Kidney (tissue), 14 donors: ENCODE measurements around the gene RASA3. TPM values are rescaled to one million over a fixed set of nuclear protein-coding genes. Genes with fewer than 3 reads are reported as not detected.

Experiments used
- DNase-seq, 5 donors: peaks; one replicate each; pipeline ENCODE4 v3.0.0-alpha.2; 2013 to 2020
- FAIRE-seq: peaks from 2 replicates; lab custom pipeline; 2012; peaks lifted over from hg19 to GRCh38; lab: Jason Lieb, UNC
- H3K27ac ChIP-seq, 2 donors: one replicate each; pipeline ENCODE4 v1.7.0; 2013; ENCODE audit warnings: low read depth in 2 of 2, low read length in 2 of 2, inconsistent platforms in 1 of 2
- H3K27me3 ChIP-seq: one replicate; pipeline ENCODE4 v1.7.1; 2013; ENCODE audit warnings: low read length, inconsistent platforms; ENCODE audit not compliant: control insufficient read depth, insufficient read depth
- H3K36me3 ChIP-seq, 3 donors: one replicate each; pipeline versions ENCODE4 v1.7.0 to v1.7.1; 2013; ENCODE audit warnings: low read length in 3 of 3, control low read depth in 1 of 3, inconsistent platforms in 1 of 3; ENCODE audit not compliant: insufficient read depth in 3 of 3, control insufficient read depth in 2 of 3
- H3K4me1 ChIP-seq, 3 donors: one replicate each; pipeline versions ENCODE4 v1.7.0 to v1.7.1; 2013; ENCODE audit warnings: low read length in 3 of 3, inconsistent platforms in 1 of 3, low read depth in 1 of 3; ENCODE audit not compliant: control insufficient read depth in 2 of 3, insufficient read depth in 2 of 3
- H3K4me3 ChIP-seq, 3 donors: one replicate each; pipeline versions ENCODE4 v1.7.0 to v1.8.1; 2013; ENCODE audit warnings: low read length in 3 of 3, control low read depth in 1 of 3, inconsistent platforms in 1 of 3
- H3K9ac ChIP-seq, 3 donors: one replicate each; pipeline versions ENCODE4 v1.7.0 to v1.7.1; 2013; ENCODE audit warnings: low read length in 3 of 3, control low read depth in 1 of 3, inconsistent platforms in 1 of 3
- H3K9me3 ChIP-seq, 3 donors: one replicate each; pipeline versions ENCODE4 v1.7.0 to v1.7.1; 2013; ENCODE audit warnings: low read length in 3 of 3, control low read depth in 1 of 3, inconsistent platforms in 1 of 3; ENCODE audit not compliant: control insufficient read depth in 2 of 3, insufficient read depth in 1 of 3
- intact Hi-C: fragments of 100-400 bp; cut with DNase I; formaldehyde crosslinking; loops from one replicate; pipeline ENCODE4 v1.11.1; 2022
- polyA plus RNA-seq: library from polyadenylated mRNA; stranded (reverse); fragments of 350-450 nt; fragmentation: Illumina TruSeq; extraction: RNeasy Lipid Tissue Mini Kit (QIAGEN cat#74804); gene quantifications from one replicate; pipeline ENCODE4 v1.2.3, GENCODE V29; 2014; ENCODE audit warnings: low read depth, low replicate concordance; ENCODE audit not compliant: insufficient read depth
- total RNA-seq: library from RNA; stranded (reverse); fragmentation: NEBNext Ultra II Directional; extraction: Animal tissue kit (Norgen Biotek cat#: 25700); gene quantifications from one replicate; pipeline ENCODE4 v1.2.1, GENCODE V29; 2021
- TF ChIP-seq, protein P1 (sequence below): IDR thresholded peaks from 3 replicates; pipeline ENCODE4 v1.5.1; 2012; ENCODE audit warnings: mild to moderate bottlenecking, moderate library complexity, borderline replicate concordance; ENCODE audit not compliant: insufficient read depth; ENCODE audit errors: extremely low read depth
- donor health status: control.
- donor health status: control.
- donor health status: control.
- donor health status: control.
- donor health status: control.
- donor health status: DM: yes; HTN: yes; CAD: no.
- donor health status: Normal renal cell carcinoma (clear cell type).

RASA3 gene
- total and polyA plus RNA-seq, 2 donors from 2014 or later, result 4.2 to 28.8 TPM

GRCh38 chr13:114130837-114131582 is 1.4 kb downstream of the RASA3 start:
- H3K36me3 ChIP-seq, result no peaks in the 10 kb centered on the region
- H3K27me3 ChIP-seq, result no peaks in the 10 kb centered on the region
- intact Hi-C loops, result no loop called here
- peak overlapping the region; percentile 64 to 76 (median 71) for H3K4me3 ChIP-seq
- DNase-seq, result peak; percentile 73 to 89 (median 84)
- peak overlapping the region; percentile 77 to 83 for H3K27ac ChIP-seq
- H3K9me3 ChIP-seq, result no peaks in the 10 kb centered on the region
- TF ChIP-seq, protein P1, sequence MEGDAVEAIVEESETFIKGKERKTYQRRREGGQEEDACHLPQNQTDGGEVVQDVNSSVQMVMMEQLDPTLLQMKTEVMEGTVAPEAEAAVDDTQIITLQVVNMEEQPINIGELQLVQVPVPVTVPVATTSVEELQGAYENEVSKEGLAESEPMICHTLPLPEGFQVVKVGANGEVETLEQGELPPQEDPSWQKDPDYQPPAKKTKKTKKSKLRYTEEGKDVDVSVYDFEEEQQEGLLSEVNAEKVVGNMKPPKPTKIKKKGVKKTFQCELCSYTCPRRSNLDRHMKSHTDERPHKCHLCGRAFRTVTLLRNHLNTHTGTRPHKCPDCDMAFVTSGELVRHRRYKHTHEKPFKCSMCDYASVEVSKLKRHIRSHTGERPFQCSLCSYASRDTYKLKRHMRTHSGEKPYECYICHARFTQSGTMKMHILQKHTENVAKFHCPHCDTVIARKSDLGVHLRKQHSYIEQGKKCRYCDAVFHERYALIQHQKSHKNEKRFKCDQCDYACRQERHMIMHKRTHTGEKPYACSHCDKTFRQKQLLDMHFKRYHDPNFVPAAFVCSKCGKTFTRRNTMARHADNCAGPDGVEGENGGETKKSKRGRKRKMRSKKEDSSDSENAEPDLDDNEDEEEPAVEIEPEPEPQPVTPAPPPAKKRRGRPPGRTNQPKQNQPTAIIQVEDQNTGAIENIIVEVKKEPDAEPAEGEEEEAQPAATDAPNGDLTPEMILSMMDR, result no peak
- peak overlapping the region; percentile 61 to 82 (median 62) for H3K9ac ChIP-seq
- no peak for FAIRE-seq
- peaks cover 7 to 51% (median 38%) of the 10 kb centered on the region in 3 donors for H3K4me1 ChIP-seq

DNA sequence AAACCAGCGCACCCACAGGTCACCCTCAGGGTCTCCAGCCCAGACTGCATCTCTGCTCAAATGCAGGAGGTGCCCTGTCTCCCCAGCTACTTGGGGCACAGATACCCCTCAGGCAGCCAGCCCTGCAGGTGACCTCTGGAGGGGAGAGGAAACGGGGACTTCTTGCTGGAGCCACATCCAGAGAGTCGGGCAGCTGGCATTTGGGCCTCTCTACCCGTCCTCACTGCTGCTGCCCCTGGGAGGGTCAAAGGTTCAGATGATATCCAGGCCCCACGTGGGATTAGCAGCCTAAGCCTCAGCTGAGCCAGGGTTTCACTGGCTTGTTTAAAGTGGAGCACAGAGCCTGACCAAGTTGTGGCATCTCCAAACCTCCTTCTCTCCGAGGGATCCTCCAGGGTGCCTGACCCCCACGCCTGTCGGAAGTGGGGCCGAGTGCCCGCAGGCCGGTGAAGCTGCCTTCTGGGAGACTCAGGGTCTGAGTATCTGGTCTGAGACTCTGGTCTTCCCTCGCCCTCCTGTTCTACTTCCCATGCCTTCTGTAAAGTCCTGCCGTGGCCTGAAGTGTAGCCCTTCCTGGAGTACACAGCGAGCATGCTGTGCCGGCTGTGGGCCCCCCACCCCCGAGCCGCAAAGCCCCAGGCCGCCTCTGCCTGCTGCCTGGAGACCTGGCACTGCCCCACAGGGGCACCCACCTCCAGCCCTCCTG is 2.1 kb downstream of the RASA3 start:
- peaks cover 7 to 51% (median 38%) of the 10 kb centered on the region in 3 donors for H3K4me1 ChIP-seq
- peak in 1 of 5 donors; percentile 76 for DNase-seq
- no peaks in the 10 kb centered on the region for H3K36me3 ChIP-seq
- peak overlapping the region; percentile 77 to 83 for H3K27ac ChIP-seq
- H3K4me3 ChIP-seq, result peak overlapping the region in 1 of 3 donors; percentile 76
- no peaks in the 10 kb centered on the region for H3K9me3 ChIP-seq
- FAIRE-seq, result no peak
- TF ChIP-seq, protein P1, result no peak
- no peaks in the 10 kb centered on the region for H3K27me3 ChIP-seq
- peak overlapping the region in 2 of 3 donors; percentile 61 to 82 for H3K9ac ChIP-seq
- intact Hi-C loops, result no loop called here

DNA sequence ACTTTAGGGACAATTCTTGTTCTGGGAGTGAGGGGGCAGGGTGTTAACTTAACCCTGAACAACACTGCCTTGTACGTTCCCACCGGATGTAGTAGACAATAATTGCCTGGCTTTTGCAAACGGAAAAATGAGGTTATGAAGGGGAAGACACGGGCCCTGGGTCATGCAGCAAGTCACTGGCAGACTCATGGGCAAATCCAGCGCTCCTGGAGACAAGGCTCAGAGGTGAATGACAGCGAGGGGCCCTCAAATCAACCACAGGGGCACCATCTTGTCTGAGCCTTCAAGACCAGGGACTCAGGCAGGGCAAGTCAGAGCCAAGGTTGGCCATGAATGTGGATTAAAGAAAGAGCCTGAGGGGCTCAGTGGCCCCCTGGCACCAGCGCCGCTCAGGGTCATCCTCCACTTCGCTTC is 2.8 kb downstream of the RASA3 start:
- TF ChIP-seq, protein P1, result no peak
- no peaks in the 10 kb centered on the region for H3K36me3 ChIP-seq
- H3K9me3 ChIP-seq, result no peaks in the 10 kb centered on the region
- H3K27ac ChIP-seq, result peak overlapping the region; percentile 62 to 77
- no peaks in the 10 kb centered on the region for H3K27me3 ChIP-seq
- intact Hi-C loops, result no loop called here
- FAIRE-seq (no peak), DNase-seq (peak in 2 of 5 donors; percentile 25 to 47)
- H3K4me3 ChIP-seq, result no peak overlapping the region
- peaks cover 7 to 51% (median 38%) of the 10 kb centered on the region in 3 donors for H3K4me1 ChIP-seq
- peak overlapping the region in 1 of 3 donors; percentile 20 for H3K9ac ChIP-seq
